Hepatocyte (in vitro differentiated cells): Measurements from ENCODE around the gene PPFIA4. TPM values are rescaled to one million over a fixed set of nuclear protein-coding genes. Genes with fewer than 3 reads are reported as not detected.
"Not testable (repeated sequence)": the region's sequence is repeated elsewhere in the genome, so short reads cannot be mapped to it uniquely, and the experiment has no call there.

ENCODE experiments used
- DNase-seq: peaks from one replicate; pipeline ENCODE4 v3.0.0-alpha.2; 2016; ENCODE audit warnings: low spot score
- H2AFZ ChIP-seq: fragments of 200-600 bp; sonication (generic); 2 replicates; pipeline ENCODE4 v1.6.0; 2016; ENCODE audit warnings: antibody characterized with exemption, mild to moderate bottlenecking
- H3K27ac ChIP-seq: fragments of 200-600 bp; sonication (generic); 2 replicates; pipeline ENCODE4 v1.5.1; 2016; ENCODE audit warnings: mild to moderate bottlenecking
- H3K27me3 ChIP-seq: fragments of 200-600 bp; sonication (generic); 2 replicates; pipeline ENCODE4 v1.6.1; 2016
- H3K36me3 ChIP-seq: fragments of 200-600 bp; sonication (generic); replicated peaks from 2 replicates; pipeline ENCODE4 v1.5.1; 2016; ENCODE audit warnings: low read depth; ENCODE audit not compliant: insufficient read depth
- H3K4me1 ChIP-seq: fragments of 200-600 bp; sonication (generic); 2 replicates; pipeline ENCODE4 v1.5.1; 2016; ENCODE audit warnings: mild to moderate bottlenecking, moderate library complexity; ENCODE audit not compliant: insufficient read depth
- H3K4me2 ChIP-seq: fragments of 200-600 bp; sonication (generic); 2 replicates; pipeline ENCODE4 v1.6.0; 2016
- H3K4me3 ChIP-seq: fragments of 200-600 bp; sonication (generic); 2 replicates; pipeline ENCODE4 v1.5.1; 2016; ENCODE audit warnings: mild to moderate bottlenecking
- H3K79me2 ChIP-seq: fragments of 200-600 bp; sonication (generic); 2 replicates; pipeline ENCODE4 v1.6.0; 2017; ENCODE audit warnings: mild to moderate bottlenecking
- H3K9me2 ChIP-seq: fragments of 200-600 bp; sonication (generic); replicated peaks from 2 replicates; pipeline ENCODE4 v1.6.0; 2017; ENCODE audit warnings: mild to moderate bottlenecking; ENCODE audit not compliant: insufficient read depth
- H3K9me3 ChIP-seq: fragments of 200-600 bp; sonication (generic); 2 replicates; pipeline ENCODE4 v1.5.1; 2016; ENCODE audit warnings: low read depth, mild to moderate bottlenecking
- H4K20me1 ChIP-seq: fragments of 200-600 bp; sonication (generic); 2 replicates; pipeline ENCODE4 v1.6.0; 2016; ENCODE audit warnings: mild to moderate bottlenecking; ENCODE audit not compliant: insufficient read depth, poor library complexity, severe bottlenecking
- EZH2 ChIP-seq: fragments of 200-600 bp; sonication (generic); IDR thresholded peaks from 2 replicates; pipeline ENCODE4 v1.6.1; 2016; ENCODE audit warnings: antibody characterized with exemption, mild to moderate bottlenecking, borderline replicate concordance
- EZH2phosphoT487 ChIP-seq: fragments of 200-600 bp; sonication (generic); IDR thresholded peaks from one replicate; pipeline ENCODE4 v1.6.1; 2018; ENCODE audit warnings: antibody characterized with exemption, mild to moderate bottlenecking, low read depth, moderate library complexity; ENCODE audit not compliant: unreplicated experiment, severe bottlenecking
- WGBS: methylation state at CpG from one replicate; pipeline ENCODE4 v1.1.6; 2016; ENCODE audit warnings: low lambda C conversion rate; ENCODE audit errors: missing lambda C conversion rate; 5-methylcytosine and 5-hydroxymethylcytosine counted together
- polyA plus RNA-seq: library from polyadenylated mRNA; unstranded; fragments of >200 nt; fragmentation: Nextera tagmentation; extraction: Ambion mirVana; gene quantifications from 2 replicates; pipeline ENCODE4 v1.2.1, GENCODE V29; 2016
- total RNA-seq: library from RNA; depleted of rRNA; stranded (reverse); fragments of >200 nt; gene quantifications from 2 replicates; pipeline ENCODE4 v1.2.3, GENCODE V29; 2014
- TF ChIP-seq, protein P1 (sequence below): fragments of 200-600 bp; sonication (generic); IDR thresholded peaks from 2 replicates; pipeline ENCODE4 v1.5.1; 2016; ENCODE audit warnings: antibody characterized with exemption, mild to moderate bottlenecking; ENCODE audit not compliant: poor library complexity

PPFIA4 gene
- total and polyA plus RNA-seq, 2 experiments from 2014 or later = 1.4 to 1.7 TPM

DNA sequence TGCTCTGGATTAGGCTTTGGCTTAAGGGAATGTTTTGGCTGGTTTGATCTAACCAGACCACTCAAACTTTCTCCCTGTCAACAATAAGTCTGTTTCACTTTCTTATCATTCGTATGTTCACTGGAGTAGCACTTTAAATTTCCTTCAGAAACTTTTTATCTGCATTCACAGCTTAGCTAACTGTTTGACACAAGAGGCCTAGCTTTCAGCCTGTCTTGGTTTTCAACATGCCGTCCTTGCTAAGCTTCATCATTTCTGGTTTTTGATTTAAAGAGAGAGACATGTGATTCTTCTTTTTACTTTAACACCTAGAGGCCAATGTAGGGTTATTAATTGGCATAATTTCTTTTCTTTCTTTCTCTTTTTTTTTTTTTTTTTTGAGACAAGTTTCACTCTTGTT is 44.4 kb upstream of the PPFIA4 start:
- DNase-seq = no peak
- H3K9me2 ChIP-seq = no peaks in the 10 kb centered on the region
- no peaks in the 10 kb centered on the region for H4K20me1 ChIP-seq
- H3K4me3 ChIP-seq = no peak overlapping the region
- no peak overlapping the region for H3K27ac ChIP-seq
- no peaks in the 10 kb centered on the region for H3K9me3 ChIP-seq
- 69% methylated on average over 2 of the region's 2 CpGs for WGBS
- H3K36me3 ChIP-seq = no peaks in the 10 kb centered on the region
- H3K27me3 ChIP-seq = peaks cover 11% of the 10 kb centered on the region
- H3K4me1 ChIP-seq = no peaks in the 10 kb centered on the region
- TF ChIP-seq, protein P1, sequence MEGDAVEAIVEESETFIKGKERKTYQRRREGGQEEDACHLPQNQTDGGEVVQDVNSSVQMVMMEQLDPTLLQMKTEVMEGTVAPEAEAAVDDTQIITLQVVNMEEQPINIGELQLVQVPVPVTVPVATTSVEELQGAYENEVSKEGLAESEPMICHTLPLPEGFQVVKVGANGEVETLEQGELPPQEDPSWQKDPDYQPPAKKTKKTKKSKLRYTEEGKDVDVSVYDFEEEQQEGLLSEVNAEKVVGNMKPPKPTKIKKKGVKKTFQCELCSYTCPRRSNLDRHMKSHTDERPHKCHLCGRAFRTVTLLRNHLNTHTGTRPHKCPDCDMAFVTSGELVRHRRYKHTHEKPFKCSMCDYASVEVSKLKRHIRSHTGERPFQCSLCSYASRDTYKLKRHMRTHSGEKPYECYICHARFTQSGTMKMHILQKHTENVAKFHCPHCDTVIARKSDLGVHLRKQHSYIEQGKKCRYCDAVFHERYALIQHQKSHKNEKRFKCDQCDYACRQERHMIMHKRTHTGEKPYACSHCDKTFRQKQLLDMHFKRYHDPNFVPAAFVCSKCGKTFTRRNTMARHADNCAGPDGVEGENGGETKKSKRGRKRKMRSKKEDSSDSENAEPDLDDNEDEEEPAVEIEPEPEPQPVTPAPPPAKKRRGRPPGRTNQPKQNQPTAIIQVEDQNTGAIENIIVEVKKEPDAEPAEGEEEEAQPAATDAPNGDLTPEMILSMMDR = no peak
- TF ChIP-seq EZH2 (no peak), EZH2phosphoT487 (no peak)
- no peak overlapping the region for H2AFZ ChIP-seq
- H3K4me2 ChIP-seq = no peak overlapping the region
- no peaks in the 10 kb centered on the region for H3K79me2 ChIP-seq

DNA sequence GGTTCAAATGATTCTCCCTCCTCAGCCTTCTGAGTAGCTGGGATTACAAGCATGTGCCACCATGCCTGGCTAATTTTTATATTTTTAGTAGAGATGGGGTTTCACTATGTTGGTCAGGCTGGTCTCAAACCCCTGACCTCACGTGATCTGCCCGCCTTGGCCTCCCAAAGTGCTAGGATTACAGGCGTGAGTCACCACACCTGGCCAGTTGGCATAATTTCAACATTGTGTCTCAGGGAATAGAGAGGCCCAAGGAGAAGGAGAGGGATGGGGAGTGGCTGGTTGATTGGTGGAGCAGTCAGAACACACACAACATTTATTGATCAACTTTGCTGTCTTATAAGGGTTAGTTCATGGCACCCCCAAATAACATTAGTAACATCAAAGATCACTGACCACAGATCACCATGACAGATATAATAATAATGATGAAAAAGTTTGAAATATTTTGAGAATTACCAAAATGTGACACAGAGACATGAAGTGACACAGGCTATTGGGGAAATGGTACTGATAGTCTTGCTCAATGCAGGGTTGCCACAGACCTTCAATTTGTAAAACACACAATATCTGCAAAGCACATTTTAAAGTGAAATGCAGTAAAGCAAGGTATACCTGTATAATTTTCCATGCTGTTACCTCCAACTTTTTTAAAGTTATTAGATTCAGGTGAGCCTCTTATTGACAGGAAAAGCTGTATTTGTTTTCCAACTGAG is 43.4 kb upstream of the PPFIA4 start:
- no peaks in the 10 kb centered on the region for H3K9me2 ChIP-seq
- H3K36me3 ChIP-seq = no peaks in the 10 kb centered on the region
- peaks cover 6% of the 10 kb centered on the region for H3K27me3 ChIP-seq
- no peaks in the 10 kb centered on the region for H4K20me1 ChIP-seq
- 96% methylated on average over 3 of the region's 3 CpGs for WGBS
- no peak for DNase-seq
- no peak overlapping the region for H3K4me3 ChIP-seq
- H2AFZ ChIP-seq = no peak overlapping the region
- no peaks in the 10 kb centered on the region for H3K79me2 ChIP-seq
- no peak overlapping the region for H3K4me2 ChIP-seq
- H3K9me3 ChIP-seq = no peaks in the 10 kb centered on the region
- no peaks in the 10 kb centered on the region for H3K4me1 ChIP-seq
- no peak overlapping the region for H3K27ac ChIP-seq
- TF ChIP-seq EZH2phosphoT487 (no peak), EZH2 (no peak)
- TF ChIP-seq, protein P1 = no peak

DNA sequence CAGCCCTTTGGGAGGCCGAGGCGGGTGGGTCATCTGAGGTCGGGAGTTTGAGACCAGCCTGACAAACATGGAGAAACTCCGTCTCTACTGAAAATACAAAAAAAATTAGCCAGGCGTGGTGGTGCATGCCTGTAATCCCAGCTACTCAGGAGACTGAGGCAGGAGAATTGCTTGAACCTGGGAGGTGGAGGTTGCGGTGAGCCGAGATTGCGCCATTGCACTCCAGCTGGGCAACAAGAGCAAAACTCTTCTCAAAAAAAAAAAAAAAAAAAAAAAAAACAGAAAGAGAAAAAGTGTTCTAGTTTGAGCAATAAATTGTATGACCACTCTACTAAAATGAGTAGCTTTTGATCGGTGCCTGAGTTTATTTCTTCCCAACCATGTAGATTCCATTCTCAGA is 40.2 kb upstream of the PPFIA4 start:
- H3K27ac ChIP-seq, H3K4me1 ChIP-seq, H3K79me2 ChIP-seq, H2AFZ ChIP-seq, H3K36me3 ChIP-seq, H3K4me2 ChIP-seq, H3K9me2 ChIP-seq, H3K9me3 ChIP-seq, H3K4me3 ChIP-seq, DNase-seq, H4K20me1 ChIP-seq, H3K27me3 ChIP-seq: not testable (repeated sequence)
- WGBS = 90% methylated on average over 7 of the region's 9 CpGs

DNA sequence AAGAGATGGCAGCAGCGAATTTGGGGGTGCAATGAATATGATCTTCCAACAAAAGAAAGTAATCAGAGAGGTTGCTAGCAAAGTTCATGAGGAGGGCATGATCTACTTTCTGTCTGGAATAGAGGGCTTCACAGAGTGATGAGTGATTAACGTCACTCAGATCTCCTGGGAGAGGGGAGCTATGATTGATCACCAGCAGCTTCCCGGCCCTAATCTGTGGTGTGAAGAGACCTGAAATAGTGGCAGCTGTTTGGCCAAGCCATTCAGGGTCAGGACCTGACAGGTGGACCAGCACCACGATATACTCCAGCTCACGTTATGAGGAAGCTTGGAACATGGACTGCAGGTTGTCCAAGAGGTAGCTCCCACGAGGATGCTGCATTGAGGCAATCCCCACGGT is 39.0 kb upstream of the PPFIA4 start:
- no peak for DNase-seq
- WGBS = 90% methylated on average over 7 of the region's 7 CpGs
- H3K9me3 ChIP-seq = no peaks in the 10 kb centered on the region
- H3K4me3 ChIP-seq = no peak overlapping the region
- no peak overlapping the region for H3K4me2 ChIP-seq
- no peak overlapping the region for H2AFZ ChIP-seq
- no peaks in the 10 kb centered on the region for H3K27me3 ChIP-seq
- H4K20me1 ChIP-seq = no peaks in the 10 kb centered on the region
- no peaks in the 10 kb centered on the region for H3K4me1 ChIP-seq
- TF ChIP-seq EZH2phosphoT487 = no peak
- TF ChIP-seq EZH2 = no peak
- TF ChIP-seq, protein P1 = no peak
- H3K9me2 ChIP-seq = no peaks in the 10 kb centered on the region
- no peak overlapping the region for H3K27ac ChIP-seq
- no peaks in the 10 kb centered on the region for H3K36me3 ChIP-seq
- H3K79me2 ChIP-seq = no peaks in the 10 kb centered on the region
